Retina (tissue), 1 donor: ENCODE results near the gene LIPG.
A peak's percentile ranks its signal among the peaks of the same experiment; 100 is the strongest.
"Not testable (repeated sequence)": the region's sequence is repeated elsewhere in the genome, so short reads cannot be mapped to it uniquely, and the experiment has no call there.

Experiments
- DNase-seq: peaks from one replicate; pipeline ENCODE4 v3.0.0-alpha.2; 2016

Gene LIPG

DNA sequence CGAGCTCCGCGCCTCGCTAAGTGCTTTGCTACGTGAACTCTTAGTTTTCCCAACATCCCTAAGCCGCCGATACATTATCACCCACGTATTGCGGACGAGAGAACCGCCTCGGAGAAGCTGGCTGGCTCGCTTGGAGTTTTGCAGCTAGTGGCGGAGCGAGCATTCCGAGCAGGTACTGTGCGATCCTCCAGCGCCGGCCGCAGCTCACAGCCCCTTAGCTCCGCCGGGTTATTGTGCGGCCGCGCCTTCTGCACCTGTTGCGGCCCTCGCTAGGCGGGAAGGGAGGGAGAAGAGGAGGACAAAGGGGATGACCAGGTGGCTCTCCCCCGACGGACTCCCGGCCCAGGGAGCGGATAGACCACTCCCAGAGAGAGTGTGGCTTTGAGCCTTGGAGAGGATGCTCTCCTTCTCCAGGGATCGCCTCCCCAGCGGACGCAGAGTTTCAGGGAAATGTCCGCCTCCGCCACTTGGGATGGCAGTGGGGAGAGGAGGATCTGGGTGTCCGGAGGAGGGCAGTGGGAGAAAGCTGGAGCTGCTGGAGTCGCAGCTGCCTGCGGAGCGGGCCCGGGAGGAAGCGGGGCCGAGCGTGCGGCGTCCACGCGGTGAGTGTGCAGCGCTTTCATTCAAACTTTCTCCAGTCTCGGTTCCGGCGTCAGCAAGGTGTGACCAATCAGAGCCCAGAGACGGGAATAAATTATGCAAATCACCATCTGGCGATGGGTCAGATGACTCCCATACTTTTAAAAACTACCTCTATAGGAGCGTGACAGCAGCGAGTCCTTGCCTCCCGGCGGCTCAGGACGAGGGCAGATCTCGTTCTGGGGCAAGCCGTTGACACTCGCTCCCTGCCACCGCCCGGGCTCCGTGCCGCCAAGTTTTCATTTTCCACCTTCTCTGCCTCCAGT, at the start of gene LIPG:
Gene LIPG, plus strand, starts transcription at position 769 of the 905 bp plus-strand sequence. CDS start 252 bp downstream, outside the sequence.
- DNase-seq: peak; percentile 84

DNA sequence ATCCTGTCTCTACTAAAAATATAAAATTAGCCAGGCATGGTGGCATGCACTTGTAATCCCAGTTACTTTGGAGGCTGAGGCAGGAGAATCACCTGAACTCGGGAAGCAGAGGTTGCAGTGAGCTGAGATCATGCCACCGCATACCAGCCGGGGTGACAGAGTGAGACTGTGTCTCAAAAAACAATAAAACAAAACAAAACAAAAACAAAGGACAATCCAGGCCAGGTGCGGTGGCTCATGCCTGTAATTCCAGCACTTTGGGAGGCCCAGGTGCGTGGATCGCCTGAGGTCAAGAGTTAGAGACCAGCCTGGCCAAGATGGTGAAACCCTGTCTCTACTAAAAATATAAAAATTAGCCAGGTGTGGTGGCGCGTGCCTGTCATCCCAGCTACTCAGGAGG, 49.0 kb upstream of the LIPG start:
- DNase-seq: not testable (repeated sequence)

DNA sequence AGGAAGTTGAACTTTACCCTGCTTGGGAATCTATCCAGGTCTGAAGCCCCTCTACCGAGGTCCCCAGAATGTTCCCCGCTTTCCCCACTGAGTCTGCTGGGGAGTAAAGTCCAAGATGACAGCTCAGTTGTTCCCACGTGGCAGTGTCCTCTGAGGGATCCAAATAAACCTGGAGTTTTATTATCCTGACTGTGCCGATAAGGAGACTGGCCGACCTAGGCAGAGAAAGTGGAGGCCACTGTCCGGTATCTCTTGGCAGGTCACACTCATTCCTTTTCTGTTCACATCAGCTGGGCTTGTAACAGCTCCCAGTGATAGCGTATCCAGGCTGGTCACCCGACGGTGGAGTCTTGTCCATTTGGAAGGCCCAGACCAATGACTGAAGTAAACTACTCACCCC, 47.3 kb upstream of the LIPG start:
- DNase-seq: no peak

- not testable (repeated sequence) for DNase-seq
Measured at GRCh38 chr18:49515003-49515402, 46.9 kb upstream of the LIPG start.

DNA sequence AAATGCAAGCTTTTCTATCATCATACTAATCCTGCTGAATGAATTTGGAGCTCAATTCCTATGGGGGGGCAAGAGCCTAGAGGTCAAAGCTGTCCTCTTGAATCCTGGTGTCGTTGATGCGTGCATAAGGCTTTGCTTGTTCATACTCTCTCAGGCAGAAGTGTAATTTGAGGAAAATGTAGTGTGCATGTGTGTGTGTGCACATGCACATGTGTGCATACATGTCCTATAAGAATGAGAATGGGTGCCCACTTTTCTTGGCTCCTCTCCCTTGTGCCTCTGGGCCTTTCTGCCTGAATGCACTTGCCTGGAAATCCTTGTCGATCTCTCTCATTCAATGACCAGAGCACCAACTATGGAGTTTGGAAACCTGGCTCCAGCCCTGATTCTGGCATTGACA, 46.3 kb upstream of the LIPG start:
- DNase-seq: no peak

DNA sequence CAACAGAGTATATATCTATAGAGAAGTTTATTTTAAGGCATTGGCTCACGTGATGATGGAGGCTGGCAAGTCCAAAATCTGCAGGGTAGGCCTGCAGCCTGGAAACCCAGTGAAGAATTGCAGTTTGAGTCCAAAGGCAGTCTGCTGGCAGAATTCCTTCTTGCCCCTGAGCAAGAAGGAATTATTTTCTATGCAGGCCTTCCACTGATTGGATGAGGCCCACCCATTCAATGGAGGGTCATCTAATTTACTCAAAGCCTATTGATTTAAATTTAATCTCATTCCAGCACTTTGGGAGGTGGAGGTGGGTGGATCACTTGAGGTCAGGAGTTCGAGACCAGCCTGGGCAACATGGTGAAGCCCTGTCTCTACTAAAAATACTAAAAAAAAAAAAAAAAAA, 44.4 kb upstream of the LIPG start:
- no peak for DNase-seq

DNA sequence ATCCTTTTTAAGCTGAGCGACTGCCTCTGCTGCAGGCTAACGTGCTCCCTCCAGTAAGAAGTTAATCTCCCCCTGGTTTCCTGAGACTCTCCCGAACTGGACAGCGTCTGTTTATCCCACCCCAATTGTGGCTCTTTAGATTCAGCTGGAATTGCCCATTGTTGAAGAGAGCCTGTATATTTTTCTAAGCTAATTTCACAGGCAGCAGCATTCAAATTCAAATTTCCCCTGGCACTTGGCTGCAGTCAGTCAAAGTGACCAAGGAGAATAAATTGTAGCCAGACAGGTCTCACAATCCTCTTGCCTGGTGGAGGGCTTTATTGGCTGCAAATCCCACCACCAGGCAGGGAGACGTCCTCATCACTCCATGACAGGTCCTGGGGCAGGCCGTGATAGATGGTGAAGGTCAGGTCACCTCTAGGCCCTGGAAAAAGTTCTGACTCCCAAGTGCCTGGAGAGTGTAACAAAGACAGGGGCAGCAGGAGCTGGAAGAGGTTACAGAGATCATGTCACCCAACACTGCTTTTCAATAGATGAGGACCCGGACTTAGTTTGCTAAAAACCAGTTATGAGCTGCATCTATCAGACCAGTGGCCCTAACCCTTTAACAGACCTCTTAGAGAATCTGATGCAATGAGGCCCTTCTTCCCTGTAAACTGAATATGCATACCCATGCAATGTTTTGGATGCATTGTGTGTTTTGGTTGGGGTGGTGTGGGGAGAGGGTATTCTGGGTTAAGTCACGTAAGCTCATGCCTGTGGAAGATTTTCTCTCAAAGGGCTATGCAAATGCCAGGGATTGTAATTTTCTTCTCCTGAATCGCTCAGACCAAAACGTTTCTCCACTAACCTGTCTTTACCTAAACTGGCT, 42.5 kb upstream of the LIPG start:
- no peak for DNase-seq

- no peak for DNase-seq
Measured at GRCh38 chr18:49520661-49521145, 41.2 kb upstream of the LIPG start.

DNA sequence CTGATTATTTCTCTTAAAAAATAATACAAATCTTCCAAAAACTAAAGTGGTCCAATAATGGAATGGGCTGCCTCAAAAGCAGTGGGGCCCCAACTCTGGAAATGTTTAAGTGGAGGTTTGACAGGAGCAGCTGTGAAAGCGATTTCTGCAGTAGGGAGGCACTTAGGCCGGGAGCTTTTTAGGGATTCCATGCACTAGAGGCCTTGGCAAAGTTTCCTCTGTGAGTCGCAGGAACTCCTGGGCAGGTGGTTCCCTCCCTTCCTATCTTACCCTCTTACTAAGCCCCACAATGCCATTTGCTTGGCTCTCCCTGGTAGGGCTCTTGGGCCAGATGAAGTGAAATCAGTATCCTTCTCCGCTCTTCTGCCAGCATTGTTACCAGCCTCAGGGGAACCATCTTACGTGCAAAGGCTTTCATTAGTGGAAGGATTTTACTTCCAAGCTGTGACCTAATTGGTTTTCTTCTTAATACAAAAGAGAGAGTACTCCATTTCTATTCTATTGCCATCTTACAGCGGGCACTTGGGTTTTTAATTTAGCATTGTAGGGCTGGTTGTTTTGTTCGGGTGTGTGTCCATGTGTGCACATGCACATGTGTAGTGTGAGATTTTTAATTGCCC, 40.5 kb upstream of the LIPG start:
- no peak for DNase-seq

GRCh38 chr18:49523580-49524093, 38.2 kb upstream of the LIPG start:
- DNase-seq: not testable (repeated sequence)

- no peak for DNase-seq
Measured at GRCh38 chr18:49524349-49524748, 37.5 kb upstream of the LIPG start.

DNA sequence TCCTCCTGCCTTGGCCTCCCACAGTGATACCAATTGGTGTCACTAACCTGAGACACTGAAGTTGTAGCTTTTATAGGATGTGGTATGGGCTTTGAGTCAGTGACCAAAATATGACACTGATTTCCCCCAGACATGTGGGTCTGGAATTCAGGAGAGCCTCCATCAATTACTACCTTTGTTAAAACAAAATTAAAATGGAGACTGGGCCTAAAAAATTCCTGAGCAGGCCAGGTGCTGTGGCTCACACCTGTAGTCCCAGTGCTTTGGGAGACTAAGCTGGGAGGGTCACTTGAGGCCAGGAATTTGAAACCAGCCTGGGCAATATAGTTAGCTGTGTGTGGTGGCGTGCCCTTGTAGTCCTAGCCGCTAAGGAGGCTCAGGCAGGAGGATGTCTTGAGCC, 36.9 kb upstream of the LIPG start:
- no peak for DNase-seq

DNA sequence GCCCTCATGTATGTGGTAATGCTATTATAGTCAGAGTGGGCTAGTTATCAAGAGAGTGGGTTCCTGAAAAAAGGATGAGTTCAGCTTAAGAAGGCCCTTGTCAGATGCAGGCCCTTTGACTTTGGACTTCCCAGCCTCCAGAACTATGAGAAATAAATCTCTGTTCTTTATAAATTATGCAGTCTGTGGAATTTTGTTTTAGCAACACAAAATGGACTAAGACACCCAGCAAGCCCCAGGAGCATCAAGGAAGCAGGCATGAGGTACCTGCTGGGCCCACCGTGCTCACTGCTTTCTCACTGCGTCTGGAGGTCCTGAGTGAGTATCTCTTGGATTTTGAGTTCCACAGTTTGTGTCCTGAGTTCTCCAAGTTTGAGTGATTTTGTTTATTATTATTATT, 35.9 kb upstream of the LIPG start:
- no peak for DNase-seq

DNA sequence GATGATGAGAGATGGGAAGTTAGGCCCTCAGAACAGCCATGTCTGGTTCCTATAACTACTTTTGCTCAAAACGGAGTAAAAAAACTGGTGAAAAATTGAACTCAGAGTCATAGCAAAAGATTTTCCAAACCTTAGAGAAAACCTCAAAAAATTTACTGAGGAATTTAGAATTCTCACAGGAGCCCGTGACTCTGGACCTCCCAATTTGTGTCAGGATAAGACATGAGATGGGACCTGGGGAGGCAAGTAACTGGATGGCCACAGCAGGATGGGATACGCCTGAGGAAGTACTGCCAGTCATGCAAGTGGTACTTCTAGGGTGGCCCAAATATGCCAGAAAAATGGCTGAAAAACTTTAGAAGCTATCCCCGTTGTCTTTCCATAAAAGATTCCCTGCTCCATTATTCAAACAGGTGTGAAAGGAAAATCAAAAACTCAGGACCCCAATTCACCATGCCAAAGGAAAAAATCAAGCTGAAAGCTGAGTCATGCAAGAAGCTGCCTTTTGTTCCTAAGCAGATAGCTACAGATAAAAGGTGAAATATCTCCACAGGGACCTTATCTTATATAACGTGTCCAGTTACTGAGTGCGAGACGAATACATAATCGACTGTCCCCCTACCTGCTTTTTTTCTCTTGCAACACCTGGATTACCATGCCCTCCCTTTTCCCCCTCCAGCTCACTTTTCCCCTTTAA, 34.1 kb upstream of the LIPG start:
- DNase-seq: no peak

GRCh38 chr18:49529596-49529995, 32.3 kb upstream of the LIPG start:
- DNase-seq: no peak

DNA sequence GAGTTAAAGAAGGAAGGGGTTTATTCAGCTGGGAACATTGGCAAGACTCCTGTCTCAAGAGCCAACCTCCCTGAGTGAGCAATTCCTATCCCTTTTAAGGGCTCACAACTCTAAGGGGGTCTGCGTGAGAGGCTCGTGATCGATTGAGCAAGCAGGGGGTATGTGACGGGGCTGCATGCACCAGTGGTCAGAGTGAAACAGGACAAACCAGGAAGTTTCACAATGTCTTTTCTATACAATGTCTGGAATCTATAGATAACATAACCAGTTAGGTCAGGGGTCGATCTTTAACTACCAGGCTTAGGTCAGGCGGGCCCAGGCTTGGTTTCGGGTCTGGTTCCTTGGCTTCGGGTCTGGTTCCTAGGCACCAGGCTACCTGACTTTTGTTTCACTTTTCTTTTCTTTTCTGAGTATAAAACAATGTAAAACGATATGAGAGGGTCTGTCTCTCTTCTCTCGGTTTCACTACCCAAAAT, 30.1 kb upstream of the LIPG start:
- DNase-seq: no peak

- DNase-seq: no peak
Measured at GRCh38 chr18:49534846-49535601, 26.8 kb upstream of the LIPG start.

- no peak for DNase-seq
Measured at GRCh38 chr18:49537232-49537896, 24.5 kb upstream of the LIPG start.

- DNase-seq: no peak
Measured at GRCh38 chr18:49544362-49544761, 17.5 kb upstream of the LIPG start.

- DNase-seq: no peak
Measured at GRCh38 chr18:49546278-49546677, 15.6 kb upstream of the LIPG start.
